ENCODE data around the gene F12.
"Not testable (repeated sequence)": the region's sequence is repeated elsewhere in the genome, so short reads cannot be mapped to it uniquely, and the experiment has no call there.

The F12 gene

GRCh38 chr5:177377851-177378776, 31.2 kb downstream of the F12 start:
- ATAC-seq, result no peak
- TF ChIP-seq GLIS3 (CRISPR knock-in tag; IDR thresholded peaks at IDR 0.05), result no peak
- TF ChIP-seq ISL1 (CRISPR knock-in tag; IDR thresholded peaks at IDR 0.05), result no peak
- no peak for TF ChIP-seq TSHZ2 (CRISPR knock-in tag; IDR thresholded peaks at IDR 0.05)
- TF ChIP-seq BACH2 (CRISPR knock-in tag; IDR thresholded peaks at IDR 0.05; ENCODE audit: borderline replicate concordance), result no peak
- no peak for TF ChIP-seq ZFP30 (CRISPR knock-in tag; IDR thresholded peaks at IDR 0.05)
- no peak for TF ChIP-seq ZNF8 (CRISPR knock-in tag; IDR thresholded peaks at IDR 0.05)
- TF ChIP-seq POU6F1 (CRISPR knock-in tag; IDR thresholded peaks at IDR 0.05; ENCODE audit: borderline replicate concordance, low read depth), result no peak
- TF ChIP-seq CSDC2 (CRISPR knock-in tag; IDR thresholded peaks at IDR 0.05), result no peak
- no peak for TF ChIP-seq RARB (CRISPR knock-in tag; IDR thresholded peaks at IDR 0.05)
- TF ChIP-seq ZFP3 (CRISPR knock-in tag; IDR thresholded peaks at IDR 0.05), result no peak
- no peak for TF ChIP-seq TCF4 (CRISPR knock-in tag; IDR thresholded peaks at IDR 0.05; ENCODE audit: borderline replicate concordance)
- TF ChIP-seq CSRNP3 (CRISPR knock-in tag; IDR thresholded peaks at IDR 0.05), result no peak

- TF ChIP-seq TOX (CRISPR knock-in tag; IDR thresholded peaks at IDR 0.05; ENCODE audit: borderline replicate concordance), result no peak
- no peak for TF ChIP-seq TCF4 (CRISPR knock-in tag; IDR thresholded peaks at IDR 0.05; ENCODE audit: borderline replicate concordance)
- no peak for TF ChIP-seq RARB (CRISPR knock-in tag; IDR thresholded peaks at IDR 0.05)
- no peak for TF ChIP-seq ISL1 (CRISPR knock-in tag; IDR thresholded peaks at IDR 0.05)
- TF ChIP-seq PATZ1 (CRISPR knock-in tag; IDR thresholded peaks at IDR 0.05; ENCODE audit: borderline replicate concordance), result no peak
- no peak for TF ChIP-seq ZNF565 (CRISPR knock-in tag; conservative IDR thresholded peaks at IDR 0.05; ENCODE audit: low read depth)
- no peak for TF ChIP-seq SNAI2 (CRISPR knock-in tag; IDR thresholded peaks at IDR 0.05)
- no peak for ATAC-seq
Observed at GRCh38 chr5:177376107-177376506, 33.3 kb downstream of the F12 start.

GRCh38 chr5:177375516-177375915, 33.8 kb downstream of the F12 start:
- not testable (repeated sequence) for ATAC-seq

- no peak for TF ChIP-seq PATZ1 (CRISPR knock-in tag; IDR thresholded peaks at IDR 0.05; ENCODE audit: borderline replicate concordance)
- no peak for TF ChIP-seq CSDC2 (CRISPR knock-in tag; IDR thresholded peaks at IDR 0.05)
- no peak for ATAC-seq
Observed at GRCh38 chr5:177374211-177374610, 35.2 kb downstream of the F12 start.

All from SK-N-SH treated with all-trans-retinoic acid at 6 μM for 48 hours (cell line).